GM18868 (cell line): ENCODE data around the gene RAB31.
"Not testable (repeated sequence)": the region's sequence is repeated elsewhere in the genome, so short reads cannot be mapped to it uniquely, and the experiment has no call there.

Experiments
- ATAC-seq: cut with Tn5 transposase; IDR thresholded peaks from one replicate; pipeline ENCODE4 v1.9.1; 2021; ENCODE audit warnings: mild to moderate bottlenecking, moderate library complexity; ENCODE audit not compliant: unreplicated experiment

RAB31 gene

DNA sequence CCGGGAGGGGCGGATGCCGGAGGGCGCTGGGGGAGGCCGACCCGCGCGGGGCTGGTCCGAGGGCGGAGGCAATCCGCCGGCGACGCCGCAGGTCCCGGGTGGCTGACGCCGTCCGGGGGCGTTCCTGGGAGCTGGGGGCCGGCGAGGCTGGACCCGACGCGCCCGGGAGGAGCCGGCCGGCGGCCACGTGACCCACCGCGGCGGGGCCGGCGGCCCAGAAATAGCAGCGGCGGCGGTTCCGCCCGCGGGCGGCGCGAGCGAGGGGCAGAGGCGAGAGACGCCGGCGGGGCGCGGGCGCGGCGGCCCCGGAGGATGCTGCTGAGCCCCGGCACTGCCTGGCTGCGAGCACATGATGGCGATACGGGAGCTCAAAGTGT lies at the start of gene RAB31:
RAB31 (plus strand) TSS at position 245 of the 377 bp plus-strand sequence; CDS start at position 350, 105 bp downstream.
- peak; percentile 49 for ATAC-seq

DNA sequence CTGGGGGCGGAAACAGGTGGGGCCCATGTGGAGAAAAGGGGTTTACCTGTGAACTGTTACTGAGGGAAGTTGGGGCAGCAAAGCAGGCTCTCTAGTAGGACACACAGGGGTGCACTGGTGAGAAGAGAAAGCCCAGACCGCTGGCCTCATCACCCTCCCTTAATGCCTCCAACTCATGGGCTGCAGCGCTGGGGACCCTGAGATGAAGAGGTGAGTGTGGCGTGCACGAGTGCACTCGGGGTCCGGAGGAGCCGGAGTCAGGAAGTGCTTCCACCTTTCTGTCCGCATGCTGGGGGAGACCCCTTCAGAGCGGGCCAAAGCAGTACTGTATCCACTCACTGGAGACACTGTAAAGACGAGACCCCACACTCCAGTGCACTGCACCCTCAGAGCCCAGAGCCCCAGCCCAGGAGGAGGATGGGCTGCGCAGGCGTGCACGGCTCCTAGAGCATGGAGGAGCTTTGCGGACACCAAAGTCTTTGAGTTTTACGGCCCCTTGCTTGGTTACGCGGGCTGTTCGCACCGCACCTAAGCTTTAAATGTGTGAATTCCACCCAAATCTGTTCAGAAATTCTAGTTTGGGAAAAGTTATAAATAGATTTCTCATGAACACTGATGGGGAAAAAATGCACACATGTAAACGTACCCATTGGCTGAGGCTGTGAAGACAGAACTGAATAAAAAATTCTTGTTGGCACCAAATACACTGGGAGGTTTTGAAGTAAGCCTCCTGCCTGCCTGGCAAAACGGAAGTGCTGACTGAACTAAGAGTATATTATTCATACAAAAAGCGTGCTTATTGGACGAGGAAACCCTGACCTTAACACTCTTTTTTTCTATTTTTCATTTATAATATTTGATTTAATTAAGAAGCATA lies 48.4 kb upstream of the RAB31 start:
- ATAC-seq, result no peak

DNA sequence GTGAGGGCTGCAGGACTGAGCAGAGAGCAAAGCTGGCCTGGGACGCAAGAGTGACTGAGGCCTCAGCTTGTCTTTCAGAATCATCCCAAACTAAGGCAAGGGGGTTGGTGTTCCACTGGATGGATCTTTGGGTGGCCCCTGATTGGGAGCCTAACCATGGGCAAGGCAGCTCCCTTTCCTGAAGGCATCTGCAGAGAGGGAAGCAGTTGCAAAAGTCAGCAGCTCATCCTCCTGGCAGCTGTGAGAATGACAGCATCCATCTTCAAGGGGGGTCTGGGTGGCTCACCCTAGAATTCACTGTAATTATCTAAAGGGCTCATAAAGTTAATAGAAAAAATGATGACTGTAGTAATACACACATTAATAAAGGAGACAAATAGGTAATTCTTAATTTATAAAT lies 46.5 kb upstream of the RAB31 start:
- no peak for ATAC-seq

- ATAC-seq, result no peak
Measured at GRCh38 chr18:9663377-9663776, 44.7 kb upstream of the RAB31 start.

- no peak for ATAC-seq
Measured at GRCh38 chr18:9665314-9665713, 42.8 kb upstream of the RAB31 start.

DNA sequence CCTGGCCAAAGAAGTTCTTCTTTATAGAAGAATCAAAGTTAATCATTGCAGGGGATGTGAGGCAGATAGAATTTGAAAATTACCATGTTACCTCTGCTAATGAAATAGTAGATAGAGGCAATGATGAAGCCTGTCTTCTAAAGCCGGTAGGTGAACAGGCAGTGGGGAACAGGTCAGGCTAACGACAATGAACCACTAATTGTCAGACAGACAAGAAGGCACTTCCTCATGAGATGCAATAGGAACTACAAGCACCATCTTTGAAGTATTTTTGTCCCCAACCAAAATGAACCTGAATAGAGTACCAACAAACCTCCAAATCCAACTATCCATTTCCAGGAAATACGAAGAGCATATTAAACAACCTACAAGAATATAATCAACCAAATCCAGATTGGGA lies 41.6 kb upstream of the RAB31 start:
- no peak for ATAC-seq

GRCh38 chr18:9669016-9669415 lies 39.1 kb upstream of the RAB31 start:
- no peak for ATAC-seq

GRCh38 chr18:9671214-9671613 lies 36.9 kb upstream of the RAB31 start:
- no peak for ATAC-seq

GRCh38 chr18:9673296-9674251 lies 34.5 kb upstream of the RAB31 start:
- peak; percentile 97 for ATAC-seq

DNA sequence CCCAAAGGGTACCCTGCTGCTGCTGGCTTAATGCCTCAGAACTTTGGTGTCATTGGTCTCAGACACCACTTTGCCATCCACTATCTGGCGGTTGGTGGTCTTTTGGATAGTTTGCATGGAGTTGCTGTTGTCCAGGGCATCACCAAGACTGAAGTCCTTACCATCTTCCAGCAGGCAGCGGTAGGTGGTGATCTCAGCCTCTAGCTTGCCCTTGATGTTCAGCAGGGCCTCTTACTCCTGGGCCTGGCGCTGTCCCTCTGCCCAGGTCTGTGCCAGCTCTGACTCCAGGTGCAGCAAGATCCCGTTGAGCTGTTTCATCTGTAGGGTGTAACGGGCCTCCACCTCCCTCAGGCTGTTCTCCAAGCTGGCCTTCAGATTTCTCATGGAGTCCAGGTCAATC lies 29.9 kb upstream of the RAB31 start:
- ATAC-seq, result not testable (repeated sequence)

- no peak for ATAC-seq
Measured at GRCh38 chr18:9679125-9679524, 29.0 kb upstream of the RAB31 start.

GRCh38 chr18:9681217-9681616 lies 26.9 kb upstream of the RAB31 start:
- no peak for ATAC-seq

GRCh38 chr18:9682572-9682971 lies 25.5 kb upstream of the RAB31 start:
- ATAC-seq, result no peak

DNA sequence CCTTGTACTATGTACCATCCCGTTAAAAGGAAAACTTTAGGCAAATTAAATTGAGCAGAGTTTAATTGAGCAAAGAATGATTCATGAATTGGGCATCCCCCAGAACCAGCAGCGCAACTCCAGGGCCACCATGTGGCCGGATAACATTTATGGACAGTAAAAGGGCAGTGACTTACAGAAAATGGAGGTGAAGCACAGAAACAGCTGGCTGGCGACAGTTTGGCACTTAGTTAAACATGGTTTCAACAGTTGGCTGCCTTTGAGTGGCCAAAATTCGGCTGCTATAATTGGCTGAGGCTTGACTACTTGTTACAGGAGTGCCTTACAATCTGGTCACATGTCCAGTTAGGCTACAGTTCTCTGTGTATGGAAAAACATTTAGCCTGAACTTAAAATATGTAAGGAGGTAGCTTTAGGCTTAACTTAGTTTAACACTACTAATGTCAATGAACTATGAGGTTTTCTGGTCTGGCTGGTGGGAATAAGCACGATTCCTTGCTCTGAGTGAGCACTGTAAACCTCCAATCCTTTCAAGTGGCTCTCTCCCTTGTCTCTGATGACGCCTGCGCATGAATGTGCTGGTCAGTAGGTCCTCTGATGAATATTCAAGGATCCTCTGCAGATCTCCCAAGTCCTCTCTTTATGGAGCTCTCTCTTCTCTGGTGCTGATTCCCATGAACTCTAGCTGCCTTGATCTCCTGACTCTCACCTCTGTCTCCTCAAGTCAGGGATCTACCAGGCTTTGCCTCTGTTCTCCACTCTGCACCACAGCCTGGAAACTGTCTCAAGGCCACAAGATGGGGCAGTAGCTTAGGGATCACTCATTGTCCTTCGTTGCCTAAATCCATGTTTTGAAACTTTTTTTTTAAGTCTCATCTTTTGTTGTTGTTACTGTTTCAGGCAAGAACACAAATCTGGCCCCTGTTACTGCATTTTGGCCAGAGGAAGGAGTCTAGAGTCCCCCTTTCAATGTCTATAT lies 24.4 kb upstream of the RAB31 start:
- no peak for ATAC-seq

- no peak for ATAC-seq
Measured at GRCh38 chr18:9684881-9685614, 23.1 kb upstream of the RAB31 start.

DNA sequence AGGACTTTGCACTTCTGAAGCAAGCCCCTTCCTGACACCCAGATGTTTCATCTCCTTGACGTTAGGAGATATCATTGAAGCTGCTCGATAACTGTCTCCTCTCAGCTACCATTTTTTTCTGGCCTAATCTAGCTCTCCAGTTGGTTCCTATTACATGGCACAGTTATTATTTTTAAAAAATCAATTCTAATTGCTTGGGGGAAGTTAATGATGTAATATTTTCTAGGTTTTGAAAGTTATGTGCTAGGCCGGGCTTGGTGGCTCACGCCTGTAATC lies 22.5 kb upstream of the RAB31 start:
- no peak for ATAC-seq

DNA sequence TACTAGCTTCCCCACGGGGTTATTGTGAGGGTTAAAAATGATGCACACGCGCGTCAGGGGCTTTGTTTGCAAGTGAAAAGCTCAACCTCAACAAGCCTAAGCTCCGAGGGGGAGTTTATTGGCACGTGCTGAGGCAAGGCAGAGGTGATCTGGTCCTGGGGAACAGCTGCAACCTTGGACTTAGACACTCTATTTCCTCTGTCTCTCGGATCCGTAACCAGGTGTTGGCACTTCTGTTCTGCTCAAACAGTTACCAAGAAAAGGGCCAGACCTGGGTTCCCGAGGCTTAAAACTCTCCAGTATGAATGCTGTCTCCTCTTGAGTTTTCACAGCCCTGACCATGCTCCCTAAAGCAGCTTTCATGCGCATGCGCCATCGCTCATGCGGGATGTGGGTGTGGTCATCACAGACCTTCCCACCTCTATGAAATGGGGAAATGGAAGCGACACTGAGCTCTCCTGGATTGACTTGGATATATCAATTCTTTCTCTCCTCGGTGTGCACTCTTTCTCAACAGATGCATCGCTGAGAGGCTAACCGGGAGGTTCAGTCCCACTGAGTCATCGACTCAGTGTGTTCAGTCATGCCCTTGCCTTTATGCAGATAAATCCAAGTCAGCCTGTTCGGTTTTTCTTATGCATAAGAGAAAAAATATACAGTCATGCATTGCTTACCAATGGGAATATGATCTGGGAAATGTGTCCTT lies 19.9 kb upstream of the RAB31 start:
- no peak for ATAC-seq

- no peak for ATAC-seq
Measured at GRCh38 chr18:9689253-9689652, 18.8 kb upstream of the RAB31 start.

GRCh38 chr18:9690418-9691188 lies 17.5 kb upstream of the RAB31 start:
- ATAC-seq, result no peak
